NCI-H345 treated with DMSO at 0.1 percent for 48 hours (cell line): Measurements from ENCODE around the gene CLINT1.
A peak's percentile ranks its signal among the peaks of the same experiment; 100 is the strongest.
"Not testable (repeated sequence)": the region's sequence is repeated elsewhere in the genome, so short reads cannot be mapped to it uniquely, and the experiment has no call there.

ENCODE experiments used
- DNase-seq: peaks from one replicate; lab custom pipeline; 2025; ENCODE audit not compliant: unreplicated experiment; lab: John Stamatoyannopoulos, UW

CLINT1 gene

DNA sequence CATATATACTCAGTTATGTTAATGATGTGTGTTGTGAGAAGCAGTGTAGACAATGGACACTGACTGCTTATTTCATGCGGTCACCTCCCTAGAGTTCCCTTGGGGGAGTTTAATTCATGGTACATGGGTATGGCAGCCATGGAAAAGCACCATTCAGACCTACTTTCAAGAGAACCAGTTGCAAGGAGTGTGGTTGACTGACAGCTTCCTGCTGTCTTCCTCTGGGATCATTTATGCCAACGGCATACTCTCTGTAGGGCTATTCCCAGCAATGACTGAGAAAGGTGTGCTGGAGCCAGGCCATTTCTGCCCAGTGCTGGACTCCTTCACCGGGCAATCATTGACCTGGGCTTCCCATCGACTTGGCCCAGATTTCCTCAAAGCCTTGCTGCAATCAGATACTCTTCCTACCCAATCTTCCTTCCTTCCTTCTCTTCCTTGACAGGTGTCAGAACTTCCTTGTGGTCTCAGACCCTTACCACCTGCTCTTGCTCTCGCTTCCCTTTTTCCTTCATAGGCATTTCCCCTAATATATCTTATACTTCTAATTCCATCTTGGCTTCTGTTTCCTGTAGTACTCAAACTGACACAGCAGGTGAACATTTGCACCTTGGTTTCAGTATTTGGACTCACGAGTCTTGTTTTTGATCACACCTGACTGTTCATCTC, 3.4 kb upstream of the CLINT1 start:
- DNase-seq: no peak

DNA sequence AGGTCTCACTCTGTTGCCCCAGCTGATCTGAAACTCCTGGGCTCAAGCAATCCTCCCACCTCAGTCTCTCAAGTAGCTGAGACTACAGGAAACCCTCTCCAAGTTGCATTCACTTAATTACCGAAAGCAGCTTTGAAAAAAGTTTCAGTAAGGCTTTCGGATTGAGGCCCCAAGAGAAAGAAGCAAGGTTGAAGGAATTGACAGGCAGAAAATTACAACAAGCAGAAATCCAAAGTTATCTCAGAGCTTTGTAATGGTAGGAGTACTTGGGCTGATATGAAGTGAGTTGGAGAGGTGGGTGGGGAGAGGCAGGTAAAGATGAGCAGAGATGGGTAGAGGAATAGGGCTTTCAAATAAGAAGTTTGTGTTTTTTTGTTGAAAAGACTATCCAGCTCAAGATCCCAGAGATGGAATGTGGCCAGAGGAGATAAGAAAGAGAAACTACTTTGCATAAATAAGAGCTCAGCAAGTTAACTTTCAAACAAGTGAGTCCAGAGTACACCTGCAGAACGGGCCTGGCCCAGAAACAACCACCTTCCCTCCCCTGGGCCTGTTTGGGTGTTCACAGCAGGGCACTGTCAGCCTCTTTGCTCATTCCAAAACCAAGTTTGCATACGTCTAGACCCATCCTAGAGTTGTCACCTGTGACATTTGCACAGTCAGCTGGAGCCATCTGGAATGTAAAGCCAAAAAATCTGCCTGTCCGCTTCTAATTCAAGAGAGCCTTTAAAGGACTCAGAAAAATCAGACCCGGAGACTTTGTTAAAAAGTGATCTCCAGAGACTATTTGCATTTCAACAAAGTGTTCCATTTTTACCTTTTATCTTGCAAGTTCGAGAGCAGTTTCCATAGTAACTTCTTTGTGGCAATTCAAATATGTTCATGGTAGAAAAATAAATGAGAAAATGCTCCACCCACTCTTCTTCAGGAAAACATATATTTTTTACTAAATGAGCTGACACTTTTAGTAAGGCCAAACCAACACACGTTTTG, 2.2 kb upstream of the CLINT1 start:
- DNase-seq: no peak

DNA sequence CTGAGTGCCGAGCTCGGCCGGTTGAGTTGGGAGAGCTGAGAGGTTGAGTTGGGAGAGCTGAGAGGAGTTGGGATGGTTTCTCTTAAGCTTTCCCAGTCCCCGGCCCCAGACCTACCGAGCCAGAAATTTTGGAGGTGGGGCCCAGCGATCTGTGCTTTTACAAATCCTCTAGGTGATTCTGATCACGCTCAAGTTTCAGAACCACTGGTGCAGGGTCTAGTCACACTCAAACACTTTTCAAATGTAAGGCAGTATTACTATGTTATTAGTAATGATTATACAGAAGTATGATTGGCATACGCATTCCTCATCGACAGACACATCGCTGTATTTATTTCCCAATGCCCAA, 256 bp upstream of the CLINT1 start:
- no peak for DNase-seq

DNA sequence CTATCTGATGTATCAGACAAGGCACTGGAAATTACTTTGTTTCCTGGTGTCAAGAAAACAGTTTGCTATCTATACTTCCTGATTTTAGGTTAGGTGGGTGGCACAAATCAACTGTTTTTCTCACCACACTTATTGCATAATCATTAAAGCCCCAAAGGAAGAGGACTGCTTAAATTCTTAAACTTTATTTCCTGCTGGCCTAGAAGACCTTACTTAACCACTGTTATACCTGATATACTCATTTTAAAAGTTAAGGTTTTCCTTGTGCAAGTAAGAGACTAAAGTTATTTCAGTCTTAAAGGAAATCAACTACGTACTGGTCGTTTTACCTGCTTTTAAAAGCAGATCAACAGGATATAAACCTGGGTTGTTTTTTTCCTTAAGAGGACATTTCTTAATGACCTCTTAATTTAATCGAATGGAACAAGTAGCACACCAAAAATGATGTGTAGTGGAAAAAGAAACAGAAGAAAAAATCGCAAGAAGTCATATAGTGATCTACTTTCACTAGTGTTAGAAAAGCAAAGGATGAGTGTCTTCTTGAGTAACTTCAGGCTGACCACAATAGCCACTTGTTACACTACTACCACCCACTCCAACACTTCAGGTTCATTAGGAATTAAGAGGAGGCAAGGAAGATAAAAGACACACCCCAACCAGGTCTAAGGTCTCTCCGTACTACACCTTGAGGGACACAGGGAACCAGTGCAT, 974 bp downstream of the CLINT1 start:
- no peak for DNase-seq

DNA sequence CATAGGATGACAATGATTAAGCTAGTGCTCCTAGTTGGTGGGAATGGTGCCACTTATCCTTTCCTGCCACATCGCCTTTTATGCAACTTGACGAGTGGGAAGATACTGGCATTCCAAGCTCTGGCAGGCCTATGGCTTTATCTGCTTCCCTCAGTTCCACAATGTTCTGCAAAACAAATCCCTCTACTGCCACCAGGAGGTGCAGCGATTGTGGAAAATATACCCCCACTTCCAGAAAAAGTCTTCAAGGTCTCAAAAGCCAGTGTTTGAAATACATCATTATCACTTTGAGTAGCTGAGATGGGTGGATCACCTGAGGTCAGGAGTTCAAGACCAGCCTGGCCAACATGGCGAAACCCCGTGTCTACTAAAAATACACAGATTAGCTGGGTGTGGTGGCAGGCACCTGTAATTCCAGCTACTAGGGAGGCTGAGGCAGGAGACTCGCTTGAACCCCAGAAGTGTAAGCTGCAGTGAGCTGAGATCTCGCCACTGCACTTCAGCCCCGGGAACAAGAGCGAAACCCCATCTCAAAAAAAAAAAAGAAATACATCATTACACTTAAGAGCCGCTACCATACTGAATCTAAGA, 3.4 kb downstream of the CLINT1 start:
- DNase-seq: peak; percentile 40

DNA sequence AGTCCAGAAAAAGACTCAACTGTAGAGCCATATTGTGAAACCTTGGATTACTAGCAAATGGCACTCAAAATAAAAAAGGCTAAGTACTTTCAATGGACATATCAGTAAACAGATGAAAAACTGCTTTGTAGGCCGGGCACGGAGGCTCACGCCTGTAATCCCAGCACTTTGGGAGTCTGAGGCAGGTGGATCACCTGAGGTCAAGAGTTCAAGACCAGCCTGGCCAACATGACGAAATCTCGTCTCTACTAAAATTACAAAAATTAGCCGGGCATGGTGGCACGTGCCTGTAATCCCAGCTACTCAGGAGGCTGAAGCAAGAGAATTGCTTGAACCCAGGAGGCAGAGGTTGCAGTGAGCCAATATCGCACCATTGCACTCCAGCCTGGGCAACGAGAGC, 5.6 kb downstream of the CLINT1 start:
- not testable (repeated sequence) for DNase-seq

DNA sequence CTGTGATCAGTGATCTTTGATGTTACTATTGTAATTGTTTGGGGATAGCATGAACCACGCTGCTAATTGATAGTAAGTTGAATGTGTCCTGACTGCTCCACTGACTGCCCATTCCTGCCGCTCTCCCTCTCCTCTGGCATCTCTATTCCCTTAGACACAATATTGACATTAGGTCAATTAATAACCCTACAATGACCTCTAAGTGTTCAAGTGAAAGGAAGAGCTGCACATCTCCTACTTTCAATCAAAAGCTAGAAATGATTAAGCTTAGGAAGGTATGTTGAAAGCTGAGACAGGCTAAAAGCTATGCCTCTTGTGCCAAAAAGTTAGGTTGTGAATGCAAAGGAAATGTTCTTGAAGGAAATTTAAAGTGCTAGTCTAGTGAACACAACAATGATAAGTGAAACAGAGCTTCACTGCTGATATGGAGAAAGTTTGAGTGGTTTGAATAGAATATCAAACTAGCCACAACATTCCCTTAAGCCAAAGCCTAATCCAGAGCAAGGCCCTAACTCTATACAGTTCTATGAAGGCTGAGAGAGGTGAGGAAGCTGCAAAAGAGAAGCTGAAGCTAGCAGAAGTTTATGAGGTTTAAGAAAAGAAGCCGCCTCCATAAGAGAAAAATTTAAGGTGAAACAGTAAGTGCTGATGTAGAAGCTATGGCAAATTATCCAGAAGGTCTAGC, 12.9 kb downstream of the CLINT1 start:
- no peak for DNase-seq

DNA sequence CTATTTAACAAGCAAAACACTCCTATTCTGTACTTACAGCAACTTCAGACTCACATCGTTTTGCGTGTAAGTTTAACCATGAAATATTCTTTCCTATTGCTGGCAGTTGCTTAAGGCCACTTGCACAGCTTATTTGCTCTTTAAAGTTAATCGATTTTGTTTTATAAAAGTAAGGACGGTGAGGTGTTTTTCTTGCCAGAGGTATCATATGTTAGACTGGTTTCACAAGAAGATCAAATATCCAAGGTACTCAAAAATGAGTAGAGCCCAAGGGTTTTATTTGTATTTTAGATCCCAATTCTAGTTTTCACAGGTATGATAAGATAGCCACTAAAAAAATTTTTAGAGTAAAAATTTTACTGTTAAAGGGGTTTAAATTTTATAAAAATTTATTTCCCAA, 16.2 kb downstream of the CLINT1 start:
- no peak for DNase-seq

DNA sequence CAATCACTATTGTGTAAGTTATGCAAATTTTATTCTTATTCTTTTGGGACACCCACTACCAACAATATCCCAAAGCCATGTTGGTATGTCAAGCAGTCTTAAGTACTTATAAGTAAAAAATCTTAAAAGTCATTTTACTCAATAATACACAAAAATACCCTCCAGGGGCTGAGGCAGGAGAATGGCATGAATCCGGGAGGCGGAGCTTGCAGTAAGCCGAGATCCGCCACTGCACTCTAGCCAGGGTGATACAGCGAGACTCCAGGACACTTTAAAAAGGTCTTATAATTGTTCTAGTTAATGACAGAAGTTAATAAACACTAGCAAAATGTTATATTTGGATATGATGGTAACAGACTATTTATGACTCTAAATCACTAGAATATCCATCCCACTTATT, 16.8 kb downstream of the CLINT1 start:
- no peak for DNase-seq

DNA sequence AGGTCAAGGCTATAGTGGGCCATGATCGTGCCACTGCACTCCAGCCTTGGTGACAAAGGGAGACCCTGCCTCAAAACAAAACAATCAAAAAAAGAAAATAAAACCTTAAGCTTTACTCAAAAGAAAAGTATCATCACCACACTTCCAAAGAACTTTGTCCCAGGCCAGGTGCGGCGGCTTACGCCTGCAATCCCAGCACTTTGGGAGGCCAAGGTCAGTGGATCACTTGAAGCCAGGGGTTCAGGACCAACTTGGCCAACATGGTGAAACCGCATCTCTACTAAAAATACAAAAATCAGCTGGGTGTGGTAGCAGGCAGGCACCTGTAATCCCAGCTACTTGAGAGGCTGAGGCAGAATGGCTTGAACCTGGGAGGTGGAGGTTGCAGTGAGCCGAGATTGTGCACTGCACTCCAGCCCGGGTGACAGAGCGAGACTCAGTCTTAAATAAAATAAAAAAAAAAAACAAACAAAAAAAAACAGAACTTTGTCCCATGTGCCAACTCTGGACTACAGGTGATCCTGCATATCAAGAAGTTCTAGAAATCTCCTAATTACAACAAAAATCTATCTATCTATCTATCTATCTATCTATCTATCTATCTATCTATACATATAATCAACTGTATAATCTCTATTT, 19.7 kb downstream of the CLINT1 start:
- DNase-seq: no peak

DNA sequence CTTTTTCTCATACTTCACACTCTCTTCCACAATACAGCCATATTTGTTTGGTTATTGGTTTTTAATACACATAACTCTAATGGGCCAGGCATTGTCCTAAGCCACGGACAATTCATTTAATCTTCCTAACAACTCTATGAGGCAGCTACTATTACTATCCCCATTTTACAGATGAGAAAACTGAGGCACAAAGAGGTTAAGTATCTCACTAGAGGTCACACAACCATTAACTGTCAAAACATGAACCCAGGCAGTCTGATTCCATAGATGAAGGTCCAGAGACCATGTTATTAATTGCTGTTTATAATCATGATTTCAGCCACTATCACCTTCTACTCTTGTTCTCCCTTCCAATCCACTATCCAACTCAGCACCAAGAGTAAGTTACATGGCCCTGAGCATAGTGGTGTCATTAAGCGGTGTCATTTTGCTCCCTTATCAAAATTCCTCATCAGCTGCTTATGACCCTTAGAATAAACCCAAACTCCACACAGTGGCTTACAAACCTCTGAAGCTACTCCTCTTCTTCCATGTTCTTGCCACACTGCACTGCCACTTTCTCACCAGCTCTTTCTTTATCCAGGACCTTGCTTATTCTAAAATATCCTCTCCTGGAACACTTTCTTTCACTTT, 22.7 kb downstream of the CLINT1 start:
- no peak for DNase-seq

DNA sequence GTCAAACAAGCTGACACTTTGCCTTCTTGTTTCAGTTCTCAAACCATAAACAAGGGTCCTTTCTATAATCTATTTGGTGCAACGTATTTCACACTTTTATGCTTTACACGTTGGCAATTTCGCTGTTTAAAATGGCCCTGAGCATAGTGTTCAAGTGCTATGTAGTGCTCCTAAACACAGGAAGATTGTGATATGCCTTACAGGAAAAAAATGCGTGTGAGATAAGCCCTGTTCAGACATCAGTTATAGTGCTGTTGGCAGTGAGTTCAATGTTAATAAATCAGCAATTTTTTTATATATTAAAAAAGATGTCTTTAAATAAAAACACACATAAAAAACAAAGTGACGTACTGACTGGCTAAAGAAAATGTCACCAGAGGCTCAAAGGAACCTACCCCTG, 23.9 kb downstream of the CLINT1 start:
- DNase-seq: no peak

DNA sequence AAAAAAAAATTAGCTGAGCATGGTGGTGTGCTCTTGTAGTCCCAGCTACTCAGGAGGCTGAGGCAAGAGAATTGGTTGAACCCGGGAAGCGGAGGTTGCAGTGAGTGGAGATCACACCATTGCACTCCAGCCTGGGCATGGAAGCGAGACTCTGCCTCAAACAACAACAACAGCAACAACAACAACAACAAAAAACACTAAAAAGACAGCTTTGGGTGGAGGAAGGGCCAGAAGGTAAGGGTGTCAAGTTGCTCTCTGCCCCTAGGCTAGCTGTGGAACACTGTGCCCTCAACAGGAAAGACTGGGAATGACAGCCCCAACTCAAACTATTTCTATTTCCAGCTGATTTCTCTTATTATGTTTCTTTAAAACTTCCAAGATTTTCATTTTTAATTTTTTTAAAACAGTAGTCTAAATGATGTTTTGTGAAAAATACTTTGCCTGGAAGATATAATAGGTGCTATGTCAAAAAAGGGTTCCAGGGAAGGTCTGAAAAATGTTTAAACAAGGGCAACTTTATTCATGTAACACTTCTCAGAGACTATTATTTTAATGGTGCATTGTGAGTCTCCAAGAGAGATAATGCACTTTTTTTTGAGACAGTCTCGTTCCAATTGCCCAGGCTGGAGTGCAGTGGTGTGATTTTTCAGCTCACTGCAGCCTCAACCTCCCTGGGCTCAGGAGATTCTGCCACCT, 29.9 kb downstream of the CLINT1 start:
- DNase-seq: no peak

DNA sequence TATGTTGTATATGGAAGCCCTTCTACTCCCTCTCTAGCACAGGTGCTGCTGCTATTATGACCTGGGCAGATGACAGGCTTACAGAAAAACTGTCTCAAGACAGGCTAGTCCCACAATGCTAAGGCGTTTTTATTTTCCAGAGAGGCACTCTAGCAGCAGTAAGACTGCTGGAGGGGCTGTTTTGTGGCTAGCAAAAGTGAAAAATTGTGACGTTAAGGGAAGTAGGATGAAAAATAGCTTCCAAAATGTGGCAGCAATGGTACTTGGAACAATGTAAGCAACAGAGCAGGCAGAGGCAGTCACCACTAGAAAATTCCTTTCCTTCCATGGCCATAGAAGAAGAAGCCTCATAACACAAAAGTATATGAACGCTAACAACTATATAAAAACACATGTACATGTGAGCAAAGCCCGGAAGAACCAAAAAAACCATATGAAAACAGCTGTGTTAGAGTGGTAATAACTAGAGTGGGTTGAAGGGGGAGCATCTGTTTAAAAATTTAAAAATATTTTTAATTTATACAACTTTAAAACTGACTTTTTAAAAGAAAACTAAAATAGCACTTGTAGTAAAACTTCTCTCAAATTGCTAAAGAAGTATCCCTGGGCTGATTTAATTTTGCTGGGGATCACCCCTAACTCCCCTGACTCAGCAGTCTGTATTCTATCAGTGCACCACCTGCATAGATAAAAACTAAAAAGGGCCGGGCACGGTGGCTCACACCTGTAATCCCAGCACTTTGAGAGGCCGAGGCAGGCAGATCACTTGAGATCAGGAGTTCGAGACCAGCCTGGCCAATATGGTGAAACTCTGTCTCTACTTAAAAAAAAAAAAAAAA, 30.6 kb downstream of the CLINT1 start:
- DNase-seq: no peak

DNA sequence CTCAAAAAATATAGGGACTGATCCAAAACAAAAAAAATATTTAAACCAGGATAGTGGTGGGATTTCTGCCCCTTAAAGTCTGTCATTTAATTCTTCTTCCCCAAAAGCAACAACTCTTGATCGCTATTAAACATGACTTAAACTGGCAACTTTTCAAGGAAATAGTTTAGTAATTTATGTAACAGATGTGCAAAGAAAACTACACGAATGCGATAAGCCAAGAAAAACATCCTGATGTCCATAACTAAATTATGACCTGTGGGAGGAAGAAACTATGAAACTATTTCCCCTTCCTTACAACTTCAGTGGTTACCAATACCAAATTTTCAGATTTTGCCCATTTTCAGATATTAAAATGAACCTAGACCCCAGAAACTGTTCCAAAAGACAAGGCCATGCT, 31.5 kb downstream of the CLINT1 start:
- DNase-seq: no peak

DNA sequence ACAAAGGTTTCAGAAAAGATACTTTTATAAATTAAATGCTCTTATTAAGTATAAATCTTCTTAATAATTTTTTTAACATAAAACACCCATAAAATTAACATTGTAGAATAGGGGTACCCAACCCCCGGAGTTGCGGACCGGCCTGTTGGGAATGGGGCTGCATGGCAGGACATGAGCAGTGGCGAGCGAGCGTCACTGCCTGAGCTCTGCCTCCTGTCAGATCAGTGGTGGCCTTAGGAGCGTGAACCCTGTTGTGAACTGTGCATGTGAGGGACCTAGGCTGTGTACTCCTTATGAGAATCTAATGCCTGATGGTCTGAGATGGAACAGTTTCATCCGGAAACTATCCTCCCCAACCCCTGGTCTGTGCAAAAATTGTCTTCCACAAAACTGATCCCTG, 35.3 kb downstream of the CLINT1 start:
- no peak for DNase-seq

DNA sequence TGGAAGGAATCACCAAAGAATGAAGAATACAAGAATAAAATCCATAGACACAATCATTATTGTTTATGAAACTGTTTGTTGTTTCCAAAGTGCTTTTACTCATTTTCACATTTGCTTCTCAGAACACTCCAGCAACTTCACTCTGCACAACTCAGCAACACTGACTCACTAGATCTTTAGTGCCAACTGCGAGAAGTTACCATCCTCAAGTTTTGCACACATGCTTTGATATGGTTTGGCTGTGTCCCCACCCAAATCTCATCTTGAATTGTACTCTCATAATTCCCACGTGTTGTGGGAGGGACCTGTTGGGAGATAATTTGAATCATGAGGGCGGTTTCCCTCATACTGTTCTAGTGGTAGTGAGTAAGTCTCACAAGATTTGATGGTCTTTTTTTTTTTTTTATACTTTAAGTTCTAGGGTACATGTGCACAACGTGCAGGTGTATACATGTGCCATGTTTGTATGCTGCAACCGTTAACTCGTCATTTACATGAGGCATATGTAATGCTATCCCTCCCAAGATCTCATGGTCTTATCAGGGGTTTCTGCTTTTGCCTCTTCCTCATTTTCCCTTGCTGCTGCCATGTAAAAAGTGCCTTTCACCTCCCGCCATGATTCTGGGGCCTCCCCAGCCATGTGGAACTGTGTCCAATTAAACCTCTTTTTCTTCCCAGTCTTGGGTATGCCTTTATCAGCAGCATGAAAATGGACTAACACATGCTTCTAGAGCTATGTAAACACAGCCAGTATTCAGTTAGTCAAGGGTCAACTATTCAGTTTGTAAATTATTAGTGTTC, 36.9 kb downstream of the CLINT1 start:
- no peak for DNase-seq

DNA sequence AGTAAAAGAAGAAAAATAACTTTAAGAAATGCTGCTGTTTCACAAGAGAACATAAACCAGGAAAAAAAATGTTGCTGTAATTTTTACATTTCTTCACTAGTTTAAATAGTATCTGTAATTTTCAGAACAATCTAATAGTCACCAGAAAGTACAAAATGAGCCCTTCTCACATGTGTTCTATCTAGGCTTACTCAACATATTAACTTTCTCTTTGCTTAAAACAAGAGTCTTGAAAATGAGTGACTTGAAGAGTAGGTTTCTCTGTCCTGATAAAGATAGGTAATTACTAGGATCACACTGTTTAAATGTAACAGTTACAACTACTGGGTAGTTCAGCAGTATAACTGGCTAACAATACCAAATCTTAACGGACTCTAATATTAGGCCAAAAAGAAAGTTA, 37.5 kb downstream of the CLINT1 start:
- DNase-seq: no peak
